Stimulated activated CD8-positive, alpha-beta memory T cell treated with anti-CD3 and anti-CD28 coated beads, Interleukin-15, amount 100 ng/mL, for 48 hours (primary cell): ENCODE measurements around the gene DONSON.
"Not testable (repeated sequence)": the region's sequence is repeated elsewhere in the genome, so short reads cannot be mapped to it uniquely, and the experiment has no call there.

Source experiments
- DNase-seq, 2 donors: peaks; one replicate each; pipeline ENCODE4 v3.0.0-alpha.2; 2020; ENCODE audit warnings: low read depth in 2 of 2

Gene DONSON

GRCh38 chr21:33588485-33589335 is at the start of gene DONSON:
Gene DONSON (minus strand): TSS chr21:33588684. CDS start chr21:33588641, 43 bp downstream.
- DNase-seq, result peak; percentile 80 to 86

- DNase-seq, result no peak
Observed at GRCh38 chr21:33634254-33634653, 45.8 kb upstream of the DONSON start.

GRCh38 chr21:33626151-33626550 is 37.7 kb upstream of the DONSON start:
- DNase-seq, result not testable (repeated sequence)

- DNase-seq, result no peak
Observed at GRCh38 chr21:33622253-33622652, 33.8 kb upstream of the DONSON start.

- no peak for DNase-seq
Observed at GRCh38 chr21:33619726-33620125, 31.2 kb upstream of the DONSON start.

GRCh38 chr21:33618407-33618806 is 29.9 kb upstream of the DONSON start:
- no peak for DNase-seq

- DNase-seq, result not testable (repeated sequence)
Observed at GRCh38 chr21:33617565-33617964, 29.1 kb upstream of the DONSON start.

- no peak for DNase-seq
Observed at GRCh38 chr21:33611006-33611744, 22.7 kb upstream of the DONSON start.

GRCh38 chr21:33608559-33608958 is 20.1 kb upstream of the DONSON start:
- DNase-seq, result no peak

- DNase-seq, result no peak
Observed at GRCh38 chr21:33598051-33598450, 9.6 kb upstream of the DONSON start.

GRCh38 chr21:33587792-33588484 is 546 bp downstream of the DONSON start:
- peak in 1 of 2 donors; percentile 5 for DNase-seq

- DNase-seq, result no peak
Observed at GRCh38 chr21:33586927-33587326, 1.6 kb downstream of the DONSON start.

- no peak for DNase-seq
Observed at GRCh38 chr21:33584455-33584854, 4.0 kb downstream of the DONSON start.

- no peak for DNase-seq
Observed at GRCh38 chr21:33578959-33579542, 9.4 kb downstream of the DONSON start.

- no peak for DNase-seq
Observed at GRCh38 chr21:33578214-33578613, 10.3 kb downstream of the DONSON start.

GRCh38 chr21:33576741-33577141 is 11.7 kb downstream of the DONSON start:
- DNase-seq, result not testable (repeated sequence)

- DNase-seq, result no peak
Observed at GRCh38 chr21:33572350-33572749, 16.1 kb downstream of the DONSON start.

GRCh38 chr21:33569991-33570390 is 18.5 kb downstream of the DONSON start:
- DNase-seq, result no peak

GRCh38 chr21:33568448-33568847 is 20.0 kb downstream of the DONSON start:
- no peak for DNase-seq

- DNase-seq, result no peak
Observed at GRCh38 chr21:33567914-33568313, 20.6 kb downstream of the DONSON start.

GRCh38 chr21:33566514-33566913 is 22.0 kb downstream of the DONSON start:
- DNase-seq, result no peak

GRCh38 chr21:33562389-33562788 is 26.1 kb downstream of the DONSON start:
- DNase-seq, result no peak
